HepG2 (cell line): ENCODE measurements around the gene SMAP2. TPM values are rescaled to one million over a fixed set of nuclear protein-coding genes. Genes with fewer than 3 reads are reported as not detected.

Source experiments
- ATAC-seq: fragments of 200-7000 bp; cut with Tn5 transposase; 3 replicates; pipeline ENCODE4 v1.9.1; 2020; ENCODE audit warnings: mild to moderate bottlenecking, moderate library complexity
- BruUV-seq: library from RNA; stranded (reverse); fragments of 400-500 nt; replicated peaks from 2 replicates; lab custom pipeline; 2021; lab: Mats Ljungman, UMichigan
- CTCF ChIA-PET: fragments of 300-600 bp; formaldehyde crosslinking; extraction: SDS; loops from one replicate; lab custom pipeline; 2021; ENCODE audit warnings: low total read pairs, inconsistent platforms, low intra/inter-chr PET ratio; lab: Yijun Ruan, JAX
- POLR2A ChIA-PET: fragments of 350-600 bp; sonication (Branson Sonifier 250); formaldehyde crosslinking; loops from one replicate; lab custom pipeline; 2020; ENCODE audit warnings: antibody characterized with exemption, inconsistent platforms; lab: Yijun Ruan, JAX
- DNase-seq: peaks from one replicate; pipeline ENCODE4 v3.0.0-alpha.2; 2015; ENCODE audit warnings: low spot score
- FAIRE-seq: peaks from 3 replicates; lab custom pipeline; 2011; peaks lifted over from hg19 to GRCh38; lab: Jason Lieb, UNC
- H2AFZ ChIP-seq: one replicate; pipeline ENCODE4 v1.6.1; 2011; ENCODE audit warnings: low read length, inconsistent platforms
- H3K27ac ChIP-seq: fragments of 300-600 bp; 3 replicates; pipeline ENCODE4 v1.8.0; 2011; ENCODE audit warnings: mixed run types, mild to moderate bottlenecking, mixed read lengths, low read length, inconsistent platforms; ENCODE audit not compliant: insufficient read depth; ENCODE audit errors: extremely low read length
- H3K27me3 ChIP-seq, 2 experiments: fragments of 200-600 bp in 1 of 2; 2 replicates in 1 of 2; 3 replicates in 1 of 2; pipeline versions ENCODE4 v1.6.0 to v1.8.0; 2011; ENCODE audit warnings: low read length in 2 of 2, mild to moderate bottlenecking in 2 of 2, moderate library complexity in 2 of 2, inconsistent platforms in 1 of 2; ENCODE audit not compliant: insufficient read depth in 2 of 2, control insufficient read depth in 1 of 2
- H3K36me3 ChIP-seq, 2 experiments: fragments of 200-600 bp in 1 of 2; replicated peaks in 1 of 2; 2 replicates in 1 of 2; 3 replicates in 1 of 2; pipeline versions ENCODE4 v1.5.1 to v1.8.0; 2011; ENCODE audit warnings: low read length in 2 of 2, inconsistent platforms in 1 of 2; ENCODE audit not compliant: insufficient read depth in 2 of 2, control insufficient read depth in 1 of 2
- H3K4me1 ChIP-seq: 2 replicates; pipeline ENCODE4 v1.5.1; 2012; ENCODE audit warnings: low read length, inconsistent platforms; ENCODE audit not compliant: insufficient read depth
- H3K4me2 ChIP-seq: 2 replicates; pipeline ENCODE4 v1.6.0; 2011; ENCODE audit warnings: low read depth, low read length, inconsistent platforms
- H3K4me3 ChIP-seq, 3 experiments: fragments of 200-600 bp in 1 of 3; sonication (generic), shearing (Covaris generic) in 1 of 3; replicated peaks in 1 of 3; 2 replicates each; pipeline ENCODE4 v1.5.1; 2011 to 2016; ENCODE audit warnings: low read length in 3 of 3, inconsistent platforms in 2 of 3, low read depth in 2 of 3, mild to moderate bottlenecking in 2 of 3, control low read depth in 1 of 3, mixed read lengths in 1 of 3; ENCODE audit not compliant: insufficient read depth in 1 of 3
- H3K79me2 ChIP-seq: one replicate; pipeline ENCODE4 v1.6.1; 2011; ENCODE audit warnings: low read length, inconsistent platforms; ENCODE audit not compliant: insufficient read depth
- H3K9ac ChIP-seq: 2 replicates; pipeline ENCODE4 v1.6.0; 2011; ENCODE audit warnings: mild to moderate bottlenecking, low read depth, low read length, inconsistent platforms; ENCODE audit not compliant: insufficient read depth
- H3K9me3 ChIP-seq: 2 replicates; pipeline ENCODE4 v1.5.1; 2012; ENCODE audit warnings: mild to moderate bottlenecking, low read length
- H4K20me1 ChIP-seq: 2 replicates; pipeline ENCODE4 v1.6.0; 2011; ENCODE audit warnings: inconsistent platforms, mild to moderate bottlenecking, low read length, moderate library complexity; ENCODE audit not compliant: insufficient read depth
- ELF3 ChIP-seq: IDR thresholded peaks from 2 replicates; pipeline ENCODE4 v1.6.1; 2016; ENCODE audit warnings: missing genetic modification reagents, missing compliant biosample characterization
- GMEB1 ChIP-seq: sonication (generic); formaldehyde crosslinking; IDR thresholded peaks from 2 replicates; pipeline ENCODE4 v1.5.1; 2020; ENCODE audit warnings: missing genetic modification reagents, mild to moderate bottlenecking, borderline replicate concordance
- HNF4G ChIP-seq, 2 experiments: sonication (generic) in 1 of 2; formaldehyde crosslinking in 1 of 2; IDR thresholded peaks; 2 replicates each; pipeline versions ENCODE4 v1.4.0 to v1.6.1; 2011 to 2020; ENCODE audit warnings: borderline replicate concordance in 2 of 2, low read depth in 2 of 2, mild to moderate bottlenecking in 2 of 2, low read length in 1 of 2, missing genetic modification reagents in 1 of 2, moderate library complexity in 1 of 2
- MAFG ChIP-seq: sonication (generic); formaldehyde crosslinking; IDR thresholded peaks from 2 replicates; pipeline ENCODE4 v1.5.1; 2020; ENCODE audit warnings: mild to moderate bottlenecking, missing genetic modification reagents
- MXD3 ChIP-seq: IDR thresholded peaks from 2 replicates; pipeline ENCODE4 v1.6.1; 2016; ENCODE audit warnings: mild to moderate bottlenecking, missing biosample characterization, missing genetic modification reagents
- NAIF1 ChIP-seq: sonication (generic); formaldehyde crosslinking; IDR thresholded peaks from 2 replicates; pipeline ENCODE4 v1.5.0; 2020; ENCODE audit warnings: mild to moderate bottlenecking, missing genetic modification reagents, borderline replicate concordance
- PBX2 ChIP-seq: IDR thresholded peaks from 2 replicates; pipeline ENCODE4 v1.6.1; 2016; ENCODE audit warnings: control low read depth
- REXO4 ChIP-seq: sonication (generic); formaldehyde crosslinking; IDR thresholded peaks from 2 replicates; pipeline ENCODE4 v1.8.0; 2022; ENCODE audit warnings: missing genetic modification reagents, mild to moderate bottlenecking, borderline replicate concordance
- RFX1 ChIP-seq: fragments of 450-650 bp; IDR thresholded peaks from 2 replicates; pipeline ENCODE4 v1.6.1; 2017
- RXRB ChIP-seq: IDR thresholded peaks from 2 replicates; pipeline ENCODE4 v1.6.1; 2016; ENCODE audit warnings: borderline replicate concordance, missing genetic modification reagents, missing compliant biosample characterization
- SIX4 ChIP-seq: sonication (generic); formaldehyde crosslinking; IDR thresholded peaks from 2 replicates; pipeline ENCODE4 v1.4.0; 2020; ENCODE audit warnings: missing genetic modification reagents
- SOX5 ChIP-seq: IDR thresholded peaks from 2 replicates; pipeline ENCODE4 v1.6.1; 2016; ENCODE audit warnings: borderline replicate concordance
- TGIF2 ChIP-seq: IDR thresholded peaks from 2 replicates; pipeline ENCODE4 v1.6.1; 2016; ENCODE audit warnings: control low read depth, missing compliant biosample characterization
- ZGPAT ChIP-seq: IDR thresholded peaks from 2 replicates; pipeline ENCODE4 v1.6.1; 2016; ENCODE audit warnings: mild to moderate bottlenecking
- ZNF468 ChIP-seq: sonication (generic); formaldehyde crosslinking; IDR thresholded peaks from 2 replicates; pipeline ENCODE4 v1.8.0; 2022; ENCODE audit warnings: mild to moderate bottlenecking, moderate library complexity, missing genetic modification reagents
- WGBS: methylation state at CpG from one replicate; pipeline ENCODE4 v1.1.6; 2017; ENCODE audit warnings: low lambda C conversion rate; 5-methylcytosine and 5-hydroxymethylcytosine counted together
- in situ Hi-C: cut with HindIII; loops from 2 replicates; pipeline ENCODE4 v1.10.0; 2017; ENCODE audit warnings: low pct_unique_long_range_greater_than_20kb; ENCODE audit not compliant: extremely low pct_ligation_motif_present
- intact Hi-C: fragments of 100-400 bp; cut with micrococcal nuclease; formaldehyde crosslinking; loops from one replicate; pipeline ENCODE4 v1.10.0; 2022; ENCODE audit not compliant: unreplicated experiment
- polyA plus RNA-seq, 8 experiments: library from polyadenylated mRNA; depleted of rRNA in 3 of 8; stranded (reverse) in 7 of 8; unstranded in 1 of 8; fragments of >200 nt; fragmentation: Illumina TruSeq in 4 of 8; extraction: Trizol in 4 of 8; gene quantifications; 2 replicates each; pipeline versions ENCODE4 v1.2.1 to v1.2.3, GENCODE V29; 2011 to 2016; ENCODE audit warnings: low read depth in 4 of 8, missing spikeins in 1 of 8, mixed read lengths in 1 of 8; ENCODE audit not compliant: insufficient read depth in 1 of 8
- total RNA-seq, 5 experiments: library from RNA; depleted of rRNA; stranded (reverse); fragments of >200 nt; fragmentation: Illumina TruSeq; extraction: Trizol; gene quantifications; 2 replicates each; pipeline ENCODE4 v1.2.3, GENCODE V29; 2016; ENCODE audit warnings: low read depth in 1 of 5

Gene SMAP2
- total and polyA plus RNA-seq, 2 of the 13 experiments (the other 11 are each of a cell fraction or from before 2014, with no cell fraction given): 19.0 to 22.3 TPM

- H3K36me3 ChIP-seq: peaks cover 3 to 24% of the 10 kb centered on the region in 2 experiments; a peak in 3 of 5 replicates
- H3K4me2 ChIP-seq: peak overlapping the region; percentile 78
- peak overlapping the region; percentile 73 to 87 (median 86) for H3K4me3 ChIP-seq
- no peak for FAIRE-seq
- H2AFZ ChIP-seq: peak overlapping the region; percentile 52
- WGBS: 29% methylated on average over 1 of the region's 1 CpG
- DNase-seq: no peak
- in situ Hi-C loops: no loop called here
- peaks cover 28% of the 10 kb centered on the region for H3K9me3 ChIP-seq
- peaks cover 26% of the 10 kb centered on the region for H3K4me1 ChIP-seq
- peaks cover 20% of the 10 kb centered on the region for H3K79me2 ChIP-seq
- no peak for ATAC-seq
- peak overlapping the region; percentile 78 for H3K27ac ChIP-seq
- POLR2A ChIA-PET: interaction anchor here (0.9 to 1.7 kb wide), 3 partner anchors 30 to 80 kb away, joined by 3 to 21 read pairs (median 5); partner anchors contain the start of genes EXO5 and ZNF684
- CTCF ChIA-PET: no interaction called here
- H4K20me1 ChIP-seq: no peaks in the 10 kb centered on the region
- TF ChIP-seq RXRB (CRISPR knock-in tag): 0 out of 2 replicates have a peak, but pooled peaks have one; percentile 7
- no peak for TF ChIP-seq ELF3
- no peak for TF ChIP-seq REXO4 (CRISPR knock-in tag)
- no peak for TF ChIP-seq RFX1
- no peak for TF ChIP-seq SIX4 (CRISPR knock-in tag)
- TF ChIP-seq TGIF2 (CRISPR knock-in tag): no peak
- no peak for TF ChIP-seq HNF4G (IDR thresholded peaks at IDR 0.05; ENCODE audit: borderline replicate concordance, low read depth, low read length)
- TF ChIP-seq HNF4G (CRISPR knock-in tag; IDR thresholded peaks at IDR 0.05; ENCODE audit: borderline replicate concordance, low read depth): no peak
- TF ChIP-seq ZGPAT (CRISPR knock-in tag): no peak
- TF ChIP-seq SOX5 (CRISPR knock-in tag): 0 out of 2 replicates have a peak, but pooled peaks have one; percentile 3
- TF ChIP-seq ZNF468 (CRISPR knock-in tag): no peak
- TF ChIP-seq NAIF1 (CRISPR knock-in tag): no peak
- no peak for TF ChIP-seq GMEB1
- no peak for TF ChIP-seq MXD3 (CRISPR knock-in tag)
- TF ChIP-seq PBX2 (CRISPR knock-in tag): no peak
- no peak for TF ChIP-seq MAFG
- TF ChIP-seq, all 625 proteins: peak for 2
- Histone ChIP-seq H3K9ac (peak overlapping the region; percentile 83), H3K27me3 (no peaks in the 10 kb centered on the region; a peak in 2 of 5 replicates)
- intact Hi-C loops: loop anchor here (2.0 kb wide), 1 partner anchor 30 kb away; no protein-coding TSS in a partner anchor
- BruUV-seq: no TSS peak
Observed at GRCh38 chr1:40451238-40451585, 77.7 kb downstream of the SMAP2 start.
